ENCODE measurements around the gene DPF3. TPM values are rescaled to one million over a fixed set of nuclear protein-coding genes. Genes with fewer than 3 reads are reported as not detected.
A peak's percentile ranks its signal among the peaks of the same experiment; 100 is the strongest.

The DPF3 gene
- total and polyA plus RNA-seq, 2 of the 13 experiments (the other 11 are each of a cell fraction or from before 2014, with no cell fraction given), result 0.09 to 0.60 TPM

- H3K4me2 ChIP-seq (ENCODE audit: low read depth, low read length), result no peak overlapping the region
- in situ Hi-C loops (cut with HindIII; ENCODE audit: extremely low pct_ligation_motif_present, low pct_unique_long_range_greater_than_20kb) (no loop called here), intact Hi-C loops (cut with micrococcal nuclease; ENCODE audit: unreplicated experiment) (no loop called here)
- H3K36me3 ChIP-seq (replicated peaks in 1 of 2; ENCODE audit: control insufficient read depth in 1 of 2, insufficient read depth in 2 of 2, low read length in 2 of 2), result no peaks in the 10 kb centered on the region
- no peak for TF ChIP-seq SMC3 (IDR thresholded peaks at IDR 0.05; ENCODE audit: low read length)
- no peak for TF ChIP-seq POLR2G (IDR thresholded peaks at IDR 0.05; ENCODE audit: low read depth, low read length)
- TF ChIP-seq PHF5A (CRISPR knock-in tag; IDR thresholded peaks at IDR 0.05; ENCODE audit: low read depth, unreplicated experiment), result no peak
- no peak for TF ChIP-seq ZKSCAN8 (CRISPR knock-in tag; IDR thresholded peaks at IDR 0.05; ENCODE audit: borderline replicate concordance)
- no peak for TF ChIP-seq POLR2AphosphoS5 (IDR thresholded peaks at IDR 0.05; ENCODE audit: low read depth, low read length)
- no peak for TF ChIP-seq ZNF737 (CRISPR knock-in tag; IDR thresholded peaks at IDR 0.05; ENCODE audit: borderline replicate concordance)
- no peak for TF ChIP-seq TBL1XR1 (IDR thresholded peaks at IDR 0.05; ENCODE audit: borderline replicate concordance, low read length, partially characterized antibody)
- no peak for TF ChIP-seq ZNF329 (CRISPR knock-in tag; IDR thresholded peaks at IDR 0.05; ENCODE audit: low read depth)
- H2AFZ ChIP-seq (ENCODE audit: low read length), result no peak overlapping the region
- H3K4me1 ChIP-seq (ENCODE audit: insufficient read depth, low read length), result peaks cover 21% of the 10 kb centered on the region
- ChIA-PET POLR2A (no interaction called here), CTCF (ENCODE audit: low intra/inter-chr PET ratio, low total read pairs) (no interaction called here)
- no peak for DNase-seq (ENCODE audit: low spot score)
- no peak overlapping the region for H3K27ac ChIP-seq (ENCODE audit: extremely low read length, insufficient read depth, low read length)
- H3K27me3 ChIP-seq (ENCODE audit: control insufficient read depth in 1 of 2, insufficient read depth in 2 of 2, low read length in 2 of 2), result peaks cover 3 to 6% of the 10 kb centered on the region in 2 experiments; a peak in 1 of 5 replicates
- no peaks in the 10 kb centered on the region for H4K20me1 ChIP-seq (ENCODE audit: insufficient read depth, low read length)
- H3K9ac ChIP-seq (ENCODE audit: insufficient read depth, low read depth, low read length), result no peak overlapping the region
- FAIRE-seq, result no peak
- H3K4me3 ChIP-seq (replicated peaks in 1 of 3; ENCODE audit: insufficient read depth in 1 of 3, low read depth in 2 of 3, low read length in 3 of 3), result no peak overlapping the region
- no peaks in the 10 kb centered on the region for H3K9me3 ChIP-seq (ENCODE audit: low read length)
- 0% methylated on average over 4 of the region's 5 CpGs for WGBS (ENCODE audit: low lambda C conversion rate)
- no TSS peak for BruUV-seq (replicated peaks)
- ATAC-seq, result no peak
- no peaks in the 10 kb centered on the region for H3K79me2 ChIP-seq (ENCODE audit: insufficient read depth, low read length)
Measured at GRCh38 chr14:72651714-72652113, 242.2 kb downstream of the DPF3 start.

GRCh38 chr14:72651081-72651480, 242.8 kb downstream of the DPF3 start:
- TF ChIP-seq NRL (CRISPR knock-in tag; IDR thresholded peaks at IDR 0.05; ENCODE audit: borderline replicate concordance), result no peak
- TF ChIP-seq RARA (CRISPR knock-in tag; IDR thresholded peaks at IDR 0.05), result peak; percentile 69
- H3K27me3 ChIP-seq (ENCODE audit: control insufficient read depth in 1 of 2, insufficient read depth in 2 of 2, low read length in 2 of 2), result peaks cover 3 to 6% of the 10 kb centered on the region in 2 experiments; a peak in 1 of 5 replicates
- H2AFZ ChIP-seq (ENCODE audit: low read length), result no peak overlapping the region
- peaks cover 21% of the 10 kb centered on the region for H3K4me1 ChIP-seq (ENCODE audit: insufficient read depth, low read length)
- no peak; the same call in 2 of the 3 replicates for ATAC-seq
- H3K9me3 ChIP-seq (ENCODE audit: low read length), result no peaks in the 10 kb centered on the region
- ChIA-PET POLR2A (no interaction called here), CTCF (ENCODE audit: low intra/inter-chr PET ratio, low total read pairs) (no interaction called here)
- H3K36me3 ChIP-seq (replicated peaks in 1 of 2; ENCODE audit: control insufficient read depth in 1 of 2, insufficient read depth in 2 of 2, low read length in 2 of 2), result no peaks in the 10 kb centered on the region
- H3K9ac ChIP-seq (ENCODE audit: insufficient read depth, low read depth, low read length), result no peak overlapping the region
- no peaks in the 10 kb centered on the region for H3K79me2 ChIP-seq (ENCODE audit: insufficient read depth, low read length)
- in situ Hi-C loops (cut with HindIII; ENCODE audit: extremely low pct_ligation_motif_present, low pct_unique_long_range_greater_than_20kb) (no loop called here), intact Hi-C loops (cut with micrococcal nuclease; ENCODE audit: unreplicated experiment) (no loop called here)
- no peak overlapping the region for H3K4me2 ChIP-seq (ENCODE audit: low read depth, low read length)
- no TSS peak for BruUV-seq (replicated peaks)
- FAIRE-seq, result no peak
- no peak for DNase-seq (ENCODE audit: low spot score)
- 29% methylated on average over 3 of the region's 6 CpGs for WGBS (ENCODE audit: low lambda C conversion rate)
- no peaks in the 10 kb centered on the region for H4K20me1 ChIP-seq (ENCODE audit: insufficient read depth, low read length)
- no peak overlapping the region for H3K4me3 ChIP-seq (replicated peaks in 1 of 3; ENCODE audit: insufficient read depth in 1 of 3, low read depth in 2 of 3, low read length in 3 of 3)
- no peak overlapping the region for H3K27ac ChIP-seq (ENCODE audit: extremely low read length, insufficient read depth, low read length)
